BJ (cell line): Measurements from ENCODE around the gene SAMD10. TPM values are rescaled to one million over a fixed set of nuclear protein-coding genes. Genes with fewer than 3 reads are reported as not detected.
"Not testable (repeated sequence)": the region's sequence is repeated elsewhere in the genome, so short reads cannot be mapped to it uniquely, and the experiment has no call there.

Experiments
- CTCF ChIA-PET: fragments of 350-600 bp; formaldehyde crosslinking; extraction: SDS; loops from one replicate; lab custom pipeline; 2021; ENCODE audit warnings: antibody characterized with exemption, inconsistent platforms; lab: Yijun Ruan, JAX
- POLR2A ChIA-PET: fragments of 300-600 bp; sonication (Branson Sonifier 250); formaldehyde crosslinking; extraction: SDS; loops from one replicate; lab custom pipeline; 2021; ENCODE audit warnings: antibody characterized with exemption; lab: Charles Lee
- DNase-seq: peaks from one replicate; pipeline ENCODE4 v3.0.0-alpha.2; 2011; ENCODE audit warnings: low read depth
- H3K27me3 ChIP-seq: 2 replicates; pipeline ENCODE4 v1.6.0; 2011; ENCODE audit warnings: low read length; ENCODE audit not compliant: control insufficient read depth, insufficient read depth
- H3K36me3 ChIP-seq: 2 replicates; pipeline ENCODE4 v1.5.1; 2011; ENCODE audit warnings: low read length; ENCODE audit not compliant: control insufficient read depth, insufficient read depth
- H3K4me3 ChIP-seq: 2 replicates; pipeline ENCODE4 v1.5.1; 2011; ENCODE audit warnings: low read depth, mild to moderate bottlenecking, control low read depth, low read length
- polyA plus RNA-seq: library from polyadenylated mRNA; depleted of rRNA; stranded (reverse); fragments of >200 nt; gene quantifications from 2 replicates; pipeline ENCODE4 v1.2.3, GENCODE V29; 2011
- TF ChIP-seq, protein P1 (sequence below): IDR thresholded peaks from 2 replicates; pipeline ENCODE4 v1.5.1; 2011; ENCODE audit warnings: low read depth, mild to moderate bottlenecking, control low read depth, inconsistent platforms, low read length, moderate library complexity; ENCODE audit not compliant: insufficient read depth

The SAMD10 gene
- polyA plus RNA-seq, 1 experiment = 1.4 TPM

DNA sequence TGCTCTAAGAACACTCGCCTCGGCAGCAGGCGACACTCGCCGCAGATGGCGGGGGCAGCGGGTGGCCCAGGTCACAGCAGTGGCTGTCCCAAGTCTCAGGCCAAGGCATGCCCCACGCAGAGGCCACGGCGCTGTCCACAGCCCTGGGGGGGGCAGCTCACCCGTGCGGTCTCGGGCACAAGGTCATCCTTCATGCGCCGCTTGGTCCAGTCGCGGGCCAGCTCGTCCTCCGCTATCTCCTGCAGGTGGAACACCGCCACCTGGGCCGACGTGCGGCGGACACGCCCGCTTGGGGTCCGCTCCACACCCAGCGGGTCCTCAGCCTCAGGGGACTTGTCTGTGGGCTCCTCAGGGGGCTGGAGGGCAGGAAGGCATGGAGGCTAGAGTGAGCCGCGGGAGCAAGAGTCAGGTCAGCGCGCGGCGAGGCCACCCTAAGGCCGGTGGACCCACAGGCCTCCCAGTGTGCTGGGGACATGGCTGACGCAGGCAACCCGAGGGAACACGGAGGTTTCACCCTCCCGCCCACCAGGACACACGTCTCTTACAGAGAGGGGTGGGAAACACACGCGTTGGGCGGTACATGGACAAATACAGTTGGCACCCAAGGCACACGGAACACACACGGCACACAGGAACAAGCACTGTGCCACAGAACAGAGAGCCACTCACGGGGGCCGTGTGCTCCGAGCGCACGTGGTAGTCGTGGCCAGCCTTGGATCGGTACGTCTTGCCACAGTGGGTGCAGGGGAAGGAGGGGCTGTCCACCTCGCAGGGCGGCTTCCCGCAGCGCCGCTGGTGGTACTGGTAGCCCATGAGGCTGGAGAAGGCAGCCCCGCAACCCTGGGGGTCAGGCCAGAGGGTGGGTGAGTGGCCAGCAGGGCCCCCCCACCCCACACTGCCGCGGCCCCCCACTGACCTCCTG is 16.8 kb downstream of the SAMD10 start:
- no peak for DNase-seq
- CTCF ChIA-PET = no interaction called here
- Histone ChIP-seq H3K36me3 (peaks cover 40% of the 10 kb centered on the region), H3K27me3 (no peaks in the 10 kb centered on the region), H3K4me3 (no peak overlapping the region)
- POLR2A ChIA-PET = no interaction called here
- TF ChIP-seq, protein P1, sequence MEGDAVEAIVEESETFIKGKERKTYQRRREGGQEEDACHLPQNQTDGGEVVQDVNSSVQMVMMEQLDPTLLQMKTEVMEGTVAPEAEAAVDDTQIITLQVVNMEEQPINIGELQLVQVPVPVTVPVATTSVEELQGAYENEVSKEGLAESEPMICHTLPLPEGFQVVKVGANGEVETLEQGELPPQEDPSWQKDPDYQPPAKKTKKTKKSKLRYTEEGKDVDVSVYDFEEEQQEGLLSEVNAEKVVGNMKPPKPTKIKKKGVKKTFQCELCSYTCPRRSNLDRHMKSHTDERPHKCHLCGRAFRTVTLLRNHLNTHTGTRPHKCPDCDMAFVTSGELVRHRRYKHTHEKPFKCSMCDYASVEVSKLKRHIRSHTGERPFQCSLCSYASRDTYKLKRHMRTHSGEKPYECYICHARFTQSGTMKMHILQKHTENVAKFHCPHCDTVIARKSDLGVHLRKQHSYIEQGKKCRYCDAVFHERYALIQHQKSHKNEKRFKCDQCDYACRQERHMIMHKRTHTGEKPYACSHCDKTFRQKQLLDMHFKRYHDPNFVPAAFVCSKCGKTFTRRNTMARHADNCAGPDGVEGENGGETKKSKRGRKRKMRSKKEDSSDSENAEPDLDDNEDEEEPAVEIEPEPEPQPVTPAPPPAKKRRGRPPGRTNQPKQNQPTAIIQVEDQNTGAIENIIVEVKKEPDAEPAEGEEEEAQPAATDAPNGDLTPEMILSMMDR = no peak

DNA sequence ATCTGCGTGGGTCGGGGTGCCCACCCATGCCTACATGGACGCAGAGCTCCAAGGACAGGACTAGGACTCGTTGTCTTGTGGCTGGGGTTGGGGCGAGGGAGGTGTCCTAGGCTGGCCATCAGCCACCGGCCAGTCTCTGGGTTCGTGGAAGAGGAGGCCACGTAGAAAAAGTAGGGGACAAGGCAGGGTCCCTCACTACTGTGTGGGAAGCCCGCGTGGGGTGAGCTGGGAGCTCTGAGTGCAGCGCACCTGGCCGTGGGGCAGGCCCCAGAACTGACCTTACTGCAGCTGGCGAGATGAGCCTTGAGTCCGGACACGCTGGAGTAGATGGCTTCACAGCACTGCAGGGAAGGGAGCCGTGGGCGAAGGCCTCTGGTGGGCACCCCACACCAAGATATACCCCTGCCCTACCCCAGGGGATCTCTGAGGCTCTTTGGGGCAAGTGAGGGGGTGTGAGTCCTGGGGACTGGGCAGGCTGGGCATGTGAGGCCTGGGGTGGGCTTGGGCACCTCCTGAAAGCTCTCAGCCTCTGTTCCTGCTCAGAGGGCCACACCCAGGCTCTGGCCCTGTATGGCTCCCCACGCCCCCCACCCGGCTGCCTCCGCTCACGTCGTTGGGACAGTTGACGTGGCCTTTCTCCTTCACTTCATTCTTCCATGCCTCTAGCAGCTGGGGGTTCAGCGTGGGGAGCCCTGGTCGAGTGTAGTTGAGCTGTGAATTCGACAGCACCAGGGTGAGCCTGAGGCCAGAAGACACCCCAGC is 17.6 kb downstream of the SAMD10 start:
- ChIA-PET POLR2A (no interaction called here), CTCF (interaction anchor here (0.7 kb wide), 1 partner anchor 19 kb away, joined by 3 read pairs; the partner anchor contains the start of gene PRPF6)
- Histone ChIP-seq H3K36me3 (peaks cover 38% of the 10 kb centered on the region), H3K4me3 (no peak overlapping the region), H3K27me3 (no peaks in the 10 kb centered on the region)
- TF ChIP-seq, protein P1 = no peak
- DNase-seq = no peak

DNA sequence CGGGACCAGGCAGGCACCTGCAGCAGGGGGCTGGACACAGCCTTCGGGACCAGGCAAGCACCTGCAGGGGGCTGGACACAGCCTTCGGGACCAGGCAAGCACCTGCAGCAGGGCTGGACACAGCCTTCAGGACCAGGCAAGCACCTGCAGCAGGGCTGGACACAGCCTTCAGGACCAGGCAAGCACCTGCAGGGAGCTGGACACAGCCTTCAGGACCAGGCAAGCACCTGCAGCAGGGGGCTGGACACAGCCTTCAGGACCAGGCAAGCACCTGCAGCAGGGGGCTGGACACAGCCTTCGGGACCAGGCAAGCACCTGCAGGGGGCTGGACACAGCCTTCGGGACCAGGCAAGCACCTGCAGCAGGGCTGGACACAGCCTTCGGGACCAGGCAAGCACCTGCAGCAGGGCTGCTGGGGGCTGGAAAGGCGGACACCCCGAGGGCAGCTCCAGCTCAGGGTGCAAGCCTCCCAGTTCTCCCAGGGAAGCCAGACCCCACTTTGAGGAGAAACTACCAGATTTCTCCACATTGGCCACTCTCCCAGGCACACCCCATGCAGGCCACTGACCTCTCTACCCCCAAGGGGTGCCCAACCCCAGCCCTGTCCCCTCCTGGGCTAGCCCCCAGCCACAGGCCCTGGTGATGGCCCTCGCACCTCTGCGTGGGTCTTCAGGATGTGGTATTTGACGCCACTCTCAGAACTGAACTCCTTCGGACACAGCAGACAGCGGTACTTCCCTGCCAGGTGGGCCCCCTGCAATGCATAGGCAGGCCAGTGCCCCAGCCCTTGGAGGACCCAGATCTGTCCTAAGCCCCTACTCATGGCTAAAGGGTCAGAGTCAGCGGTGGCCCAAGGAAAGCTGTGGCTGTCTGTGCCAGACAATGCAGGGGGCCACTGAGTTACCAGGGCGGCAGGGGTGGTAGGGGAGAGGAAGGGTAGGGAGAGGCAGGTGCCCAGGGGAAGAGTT is 18.5 kb downstream of the SAMD10 start:
- H3K4me3 ChIP-seq, DNase-seq, POLR2A ChIA-PET, H3K27me3 ChIP-seq, CTCF ChIA-PET: not testable (repeated sequence)
- H3K36me3 ChIP-seq = peaks cover 32% of the 10 kb centered on the region

DNA sequence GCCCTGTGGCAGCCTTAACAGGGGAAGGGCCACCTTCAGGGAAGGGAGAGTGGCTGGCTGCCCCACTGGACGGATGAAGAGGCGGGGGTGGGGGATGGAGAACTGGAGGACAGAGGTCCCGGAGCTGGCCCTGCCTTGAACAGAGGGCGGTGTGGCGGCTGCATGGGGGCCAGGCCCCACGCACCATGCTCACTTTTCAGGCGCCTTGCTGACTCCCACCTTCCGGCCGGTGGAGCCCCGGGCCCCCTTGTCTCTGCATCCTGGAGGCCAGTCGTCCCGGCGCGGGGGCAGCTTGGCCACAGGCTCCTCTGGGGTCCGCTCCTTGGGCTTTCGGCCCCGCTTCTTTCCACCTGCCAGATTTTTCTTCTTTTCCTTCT is 19.8 kb downstream of the SAMD10 start:
- CTCF ChIA-PET = interaction anchor here (1.3 kb wide), 1 partner anchor 174 kb away, joined by 3 read pairs; no protein-coding TSS in a partner anchor
- no peaks in the 10 kb centered on the region for H3K27me3 ChIP-seq
- POLR2A ChIA-PET = no interaction called here
- TF ChIP-seq, protein P1 = no peak
- H3K4me3 ChIP-seq = no peak overlapping the region
- H3K36me3 ChIP-seq = peaks cover 32% of the 10 kb centered on the region
- DNase-seq = no peak

DNA sequence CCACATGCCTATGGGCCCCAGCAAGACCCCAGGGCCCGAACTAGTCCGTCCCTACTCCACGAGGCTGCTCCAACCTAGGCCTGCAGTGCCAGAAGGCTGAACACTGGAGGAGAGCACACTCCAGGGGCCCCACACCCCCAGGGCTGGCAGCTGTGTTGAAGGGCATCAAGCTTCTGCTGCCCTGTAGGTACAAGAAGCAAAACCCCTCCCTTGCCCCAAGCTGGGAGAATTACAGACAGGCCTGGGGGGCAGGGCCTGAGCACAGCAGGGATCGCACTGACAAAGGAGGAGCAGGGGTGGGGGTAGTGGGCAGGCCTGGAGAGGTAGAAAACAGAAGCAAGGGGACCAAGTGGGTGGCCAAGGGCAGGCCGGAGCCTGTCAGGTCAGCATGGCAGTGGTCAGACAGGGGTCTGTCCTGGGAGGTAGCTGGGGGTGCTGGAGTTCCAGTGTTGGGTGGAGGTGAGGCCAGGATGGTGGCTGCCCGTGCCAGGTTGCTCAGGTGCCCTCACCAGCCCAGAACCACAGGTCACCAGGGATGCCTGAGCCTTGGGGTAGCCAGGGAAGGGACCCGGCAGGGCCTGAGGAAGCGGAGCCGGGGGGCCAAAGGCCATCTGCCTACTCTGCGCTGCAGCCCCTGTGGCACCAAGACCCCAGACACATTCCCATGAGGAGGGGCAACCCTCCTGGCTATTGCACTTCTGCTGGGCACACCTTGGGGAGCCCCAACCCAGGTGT is 20.3 kb downstream of the SAMD10 start:
- ChIA-PET POLR2A (interaction anchor here (0.7 kb wide), 1 partner anchor 378 kb away, joined by 3 read pairs; no protein-coding TSS in a partner anchor), CTCF (interaction anchor here (1.3 kb wide), 1 partner anchor 173 kb away, joined by 3 read pairs; no protein-coding TSS in a partner anchor)
- Histone ChIP-seq H3K27me3 (no peaks in the 10 kb centered on the region), H3K4me3 (no peak overlapping the region), H3K36me3 (peaks cover 27% of the 10 kb centered on the region)
- DNase-seq = no peak
- TF ChIP-seq, protein P1 = no peak
